22Rv1 (cell line): Measurements from ENCODE around the gene HIVEP3.

Source experiments
- ZFX ChIP-seq: fragments of 450-650 bp; IDR thresholded peaks from 2 replicates; pipeline ENCODE4 v1.6.1; 2017; ENCODE audit warnings: antibody characterized with exemption, borderline replicate concordance
- TF ChIP-seq, protein P1 (sequence below): fragments of 450-650 bp; IDR thresholded peaks from 2 replicates; pipeline ENCODE4 v1.5.1; 2017; ENCODE audit warnings: mild to moderate bottlenecking

- TF ChIP-seq, protein P1, sequence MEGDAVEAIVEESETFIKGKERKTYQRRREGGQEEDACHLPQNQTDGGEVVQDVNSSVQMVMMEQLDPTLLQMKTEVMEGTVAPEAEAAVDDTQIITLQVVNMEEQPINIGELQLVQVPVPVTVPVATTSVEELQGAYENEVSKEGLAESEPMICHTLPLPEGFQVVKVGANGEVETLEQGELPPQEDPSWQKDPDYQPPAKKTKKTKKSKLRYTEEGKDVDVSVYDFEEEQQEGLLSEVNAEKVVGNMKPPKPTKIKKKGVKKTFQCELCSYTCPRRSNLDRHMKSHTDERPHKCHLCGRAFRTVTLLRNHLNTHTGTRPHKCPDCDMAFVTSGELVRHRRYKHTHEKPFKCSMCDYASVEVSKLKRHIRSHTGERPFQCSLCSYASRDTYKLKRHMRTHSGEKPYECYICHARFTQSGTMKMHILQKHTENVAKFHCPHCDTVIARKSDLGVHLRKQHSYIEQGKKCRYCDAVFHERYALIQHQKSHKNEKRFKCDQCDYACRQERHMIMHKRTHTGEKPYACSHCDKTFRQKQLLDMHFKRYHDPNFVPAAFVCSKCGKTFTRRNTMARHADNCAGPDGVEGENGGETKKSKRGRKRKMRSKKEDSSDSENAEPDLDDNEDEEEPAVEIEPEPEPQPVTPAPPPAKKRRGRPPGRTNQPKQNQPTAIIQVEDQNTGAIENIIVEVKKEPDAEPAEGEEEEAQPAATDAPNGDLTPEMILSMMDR, result no peak
- no peak for TF ChIP-seq ZFX
Observed at GRCh38 chr1:41632781-41633575, 285.7 kb downstream of the HIVEP3 start.
